SK-MEL-5 (cell line): Measurements from ENCODE around the gene ASB1. TPM values are rescaled to one million over a fixed set of nuclear protein-coding genes. Genes with fewer than 3 reads are reported as not detected.

Source experiments
- DNase-seq: peaks from one replicate; pipeline ENCODE4 v3.0.0-alpha.2; 2016; ENCODE audit warnings: low read depth, low spot score
- in situ Hi-C: cut with HindIII; loops from 2 replicates; pipeline ENCODE4 v1.10.0; 2016; ENCODE audit warnings: low sequenced_read_pairs, high pct_unique_total_duplicates, low pct_unique_long_range_greater_than_20kb
- total RNA-seq: library from RNA; depleted of rRNA; stranded (reverse); fragments of >200 nt; shearing (Covaris generic); gene quantifications from 2 replicates; pipeline ENCODE4 v1.2.3, GENCODE V29; 2014

The ASB1 gene
- total RNA-seq, 1 experiment from 2014 or later = 21.3 TPM

DNA sequence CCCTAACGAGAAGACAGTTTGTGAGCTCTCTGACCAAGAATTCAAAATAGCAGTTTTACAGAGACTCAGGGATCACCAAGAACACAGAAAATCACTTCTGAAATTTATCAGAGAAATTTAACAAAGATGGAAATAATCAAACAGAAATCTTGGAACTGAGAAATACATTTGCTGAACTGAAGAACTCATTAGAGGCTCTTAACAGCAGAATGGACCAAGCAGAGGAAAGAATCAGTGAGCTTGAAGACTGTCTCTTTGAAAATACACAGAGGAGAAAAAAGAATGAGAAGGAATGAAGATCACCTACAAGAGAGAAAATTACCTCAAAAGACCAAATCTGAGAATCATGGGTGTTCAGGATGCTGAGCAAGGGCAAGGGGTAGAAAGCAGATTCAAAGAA is 29.7 kb downstream of the ASB1 start:
- in situ Hi-C loops = no loop called here
- no peak for DNase-seq

DNA sequence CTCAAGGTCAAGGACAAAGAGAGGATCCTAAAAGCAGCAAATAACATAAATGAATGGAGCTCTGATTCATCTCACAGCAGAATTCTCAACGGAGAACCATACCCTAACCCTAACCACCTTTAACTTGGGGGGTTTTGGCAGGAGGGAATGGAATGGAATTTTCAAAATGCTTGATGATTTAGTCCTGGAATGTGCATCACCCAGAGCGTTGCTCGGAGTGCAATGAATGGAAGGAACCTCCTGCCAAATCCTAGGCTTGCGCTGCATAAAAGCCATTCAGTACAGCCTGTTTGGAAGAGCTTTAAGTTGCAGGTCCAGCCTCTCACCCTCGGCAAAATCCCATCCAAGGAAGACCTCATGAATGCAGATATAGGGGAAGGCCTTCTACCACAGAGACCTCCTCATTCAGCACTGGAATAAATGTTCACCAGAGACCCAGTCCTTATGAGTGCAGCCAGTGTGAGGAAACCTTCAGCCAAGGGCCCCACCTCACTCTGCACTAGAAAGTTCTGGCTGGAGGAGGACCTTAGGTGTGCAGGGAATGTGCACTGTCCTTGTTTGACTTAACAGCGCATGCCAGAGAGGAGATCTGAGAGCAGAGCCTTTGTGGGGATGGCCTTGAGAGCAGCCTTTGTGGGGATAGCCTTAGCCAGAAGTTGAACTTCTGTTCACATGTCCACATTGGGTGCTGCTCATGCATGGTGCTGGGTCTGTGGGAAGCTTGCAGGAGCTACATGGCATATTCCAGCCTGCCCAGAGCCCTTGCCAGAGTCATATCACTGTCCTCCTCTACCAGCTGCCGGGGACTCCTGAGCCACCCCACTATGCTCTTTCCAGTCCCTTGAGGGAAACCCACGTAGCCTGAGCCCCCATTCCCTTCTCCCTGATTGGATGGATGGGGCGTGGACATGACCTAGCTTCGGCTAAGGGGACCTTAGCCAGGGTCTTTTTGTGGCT is 30.5 kb downstream of the ASB1 start:
- no peak for DNase-seq
- in situ Hi-C loops = no loop called here

DNA sequence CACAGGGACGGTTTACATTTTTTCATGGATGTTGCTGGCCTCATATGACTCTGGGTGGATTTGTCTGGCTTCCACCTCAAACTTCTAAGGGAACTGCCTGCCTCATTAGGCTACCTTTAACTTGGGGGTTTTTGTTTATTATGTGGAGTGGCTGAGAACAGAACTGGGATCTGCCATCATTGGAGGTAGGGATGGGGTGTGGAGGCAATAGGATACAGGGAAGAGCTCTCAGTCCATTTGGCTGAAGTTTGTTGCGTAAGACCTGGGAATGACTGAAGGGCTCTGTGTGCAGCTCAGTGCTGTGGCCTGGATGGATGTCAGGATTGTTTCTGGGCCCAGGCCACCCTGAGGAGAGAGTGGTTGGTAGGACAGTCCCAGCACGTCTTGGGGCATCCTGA is 31.2 kb downstream of the ASB1 start:
- DNase-seq = no peak
- in situ Hi-C loops = no loop called here

DNA sequence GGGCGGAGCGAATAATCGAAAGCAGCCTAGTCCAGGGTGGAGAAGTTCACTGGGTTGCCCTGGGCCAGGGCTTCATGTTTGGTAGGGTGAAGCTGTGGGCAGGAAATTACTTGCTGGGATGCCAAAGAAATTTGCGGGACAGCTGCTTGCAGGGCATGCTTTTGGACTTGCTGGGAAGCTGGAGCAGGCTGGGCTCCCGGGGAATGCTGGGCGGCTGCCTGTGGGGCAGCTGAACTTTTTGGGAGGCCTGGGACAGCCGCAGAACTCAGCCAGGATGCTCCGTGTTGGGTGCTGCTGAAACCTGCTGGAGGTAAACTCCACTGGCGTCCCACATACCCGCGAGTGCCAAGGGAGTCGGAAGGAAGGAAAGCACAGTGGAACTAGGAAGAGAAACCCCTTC is 31.9 kb downstream of the ASB1 start:
- in situ Hi-C loops = no loop called here
- DNase-seq = no peak

DNA sequence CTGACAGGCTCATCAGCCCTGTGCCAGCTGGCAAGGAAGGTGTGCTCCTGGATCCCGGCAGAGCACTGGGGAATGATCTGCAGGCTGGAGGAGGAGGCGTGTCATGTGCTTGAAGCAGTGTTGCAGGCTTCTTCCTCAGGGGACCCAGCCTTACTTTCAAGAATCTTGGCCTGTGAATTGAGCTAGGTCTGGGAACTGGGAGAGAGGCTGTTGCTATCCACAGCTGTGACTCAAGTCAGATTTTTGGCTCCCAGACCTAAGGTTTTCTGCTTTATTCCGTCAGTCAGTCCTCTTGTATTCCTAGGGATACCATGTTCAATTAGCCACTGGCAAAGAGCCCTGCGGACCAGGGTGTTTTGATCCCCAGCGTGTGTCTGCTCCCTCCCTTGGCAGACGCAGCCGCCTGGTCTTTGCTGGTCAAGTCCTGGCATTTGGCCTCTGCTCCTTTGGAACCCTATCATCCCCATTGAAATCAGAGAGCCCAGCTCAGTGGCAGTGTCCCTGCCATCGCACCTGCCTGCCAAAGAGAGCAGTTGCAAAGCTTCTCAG is 32.4 kb downstream of the ASB1 start:
- DNase-seq = no peak
- in situ Hi-C loops = no loop called here

DNA sequence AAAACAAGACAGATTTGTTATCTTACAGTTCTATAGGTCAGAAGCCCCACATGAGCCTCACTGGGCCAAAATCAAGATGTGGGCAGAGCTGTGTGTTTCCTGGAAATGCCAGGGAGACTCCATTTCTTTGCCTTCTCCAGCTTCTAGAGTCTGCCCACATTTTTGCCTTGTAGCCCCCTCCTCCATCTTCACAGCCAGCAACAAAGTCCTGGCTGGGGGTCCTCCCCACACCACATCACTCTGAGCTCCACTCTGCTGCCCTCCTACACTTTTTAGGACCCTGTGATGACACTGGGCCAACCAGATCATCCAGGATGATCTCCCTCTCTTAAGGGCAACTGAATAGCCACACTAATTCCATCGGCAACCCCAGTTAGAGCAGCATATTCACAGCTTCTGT is 34.3 kb downstream of the ASB1 start:
- no peak for DNase-seq
- in situ Hi-C loops = no loop called here

DNA sequence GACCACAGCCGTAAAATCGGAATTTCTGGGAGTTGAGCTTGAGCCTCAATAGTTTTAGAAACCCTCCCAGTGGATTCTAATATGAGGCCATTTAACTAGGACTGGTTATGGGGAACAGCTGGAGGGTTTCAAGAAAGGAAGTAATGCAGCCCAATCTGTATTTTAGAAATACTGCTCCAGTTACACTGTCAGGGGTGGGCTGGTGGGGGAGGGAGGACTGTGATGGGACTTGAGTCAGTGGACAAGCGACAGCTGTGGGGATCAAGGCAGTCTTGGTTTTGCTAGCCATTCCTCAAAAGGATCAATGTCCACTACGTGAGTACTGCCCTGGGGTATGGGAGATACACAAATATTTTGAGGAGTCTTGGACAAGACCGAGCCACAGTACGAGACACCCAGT is 34.8 kb downstream of the ASB1 start:
- no peak for DNase-seq
- in situ Hi-C loops = no loop called here

DNA sequence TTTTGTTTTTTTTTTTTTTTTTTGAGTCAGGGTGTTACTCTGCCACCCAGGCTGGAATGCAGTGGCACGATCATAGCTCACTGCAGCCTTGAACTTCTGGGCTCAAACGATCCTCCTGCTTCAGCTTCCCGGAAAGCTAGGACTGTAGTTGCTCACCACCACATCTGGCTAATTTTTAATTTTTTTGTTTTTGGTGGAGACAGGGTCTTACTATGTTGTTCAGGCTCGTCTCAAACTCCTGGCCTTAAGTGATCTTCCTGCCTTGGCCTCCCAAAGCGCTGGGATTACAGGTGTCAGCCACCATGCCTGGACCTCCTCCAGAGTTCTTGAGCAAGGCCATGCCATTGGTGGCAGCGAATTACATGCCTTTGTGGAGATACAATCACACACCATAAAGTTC is 35.2 kb downstream of the ASB1 start:
- in situ Hi-C loops = no loop called here
- DNase-seq = no peak

DNA sequence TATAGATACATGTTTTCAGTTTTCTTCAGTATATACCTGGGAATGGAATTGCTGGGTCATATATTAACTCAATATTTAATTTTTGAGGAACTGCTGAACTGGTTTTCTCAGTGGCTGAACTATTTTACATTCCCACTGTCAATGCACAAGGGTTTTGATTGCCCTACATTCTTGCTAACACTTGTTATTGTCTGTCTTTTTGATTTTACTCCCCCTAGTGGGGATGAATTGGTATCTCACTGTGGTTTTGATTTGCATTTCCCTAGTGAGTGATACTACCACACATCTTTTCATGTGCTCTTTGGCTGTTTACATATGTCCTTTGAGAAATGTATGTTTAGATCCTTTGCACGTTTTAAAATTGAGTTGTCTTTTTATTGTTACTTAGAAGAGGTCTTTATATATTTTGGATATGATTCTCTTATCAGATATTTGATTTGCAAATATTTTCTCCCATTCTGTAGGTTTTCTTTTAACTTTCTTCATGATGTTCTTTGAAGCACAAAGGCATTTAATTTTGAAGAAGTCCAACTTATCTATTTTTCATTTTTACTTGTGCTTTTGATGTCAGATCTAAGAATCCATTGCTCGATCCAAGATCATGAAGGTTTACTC is 36.2 kb downstream of the ASB1 start:
- in situ Hi-C loops = no loop called here
- DNase-seq = peak; percentile 79

DNA sequence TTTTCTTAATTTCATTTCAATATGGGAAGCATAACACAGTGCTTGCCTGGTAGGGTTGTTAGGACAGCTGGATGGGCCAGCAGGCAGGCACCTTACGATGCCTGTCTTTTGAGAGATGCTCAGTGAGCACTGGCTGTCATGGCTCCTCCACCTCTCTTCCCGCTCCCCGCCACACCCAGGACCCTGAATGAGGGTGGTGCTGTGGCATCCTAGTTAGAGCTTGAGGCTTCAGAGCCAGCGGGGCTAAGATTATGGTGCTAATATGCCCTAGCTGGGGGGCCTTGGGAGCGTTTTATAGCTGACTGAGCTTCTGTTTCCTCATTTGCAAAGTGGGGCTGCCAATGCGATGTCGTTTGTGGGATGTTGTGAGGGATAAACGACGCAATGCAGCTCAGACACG is 37.7 kb downstream of the ASB1 start:
- no peak for DNase-seq
- in situ Hi-C loops = no loop called here

DNA sequence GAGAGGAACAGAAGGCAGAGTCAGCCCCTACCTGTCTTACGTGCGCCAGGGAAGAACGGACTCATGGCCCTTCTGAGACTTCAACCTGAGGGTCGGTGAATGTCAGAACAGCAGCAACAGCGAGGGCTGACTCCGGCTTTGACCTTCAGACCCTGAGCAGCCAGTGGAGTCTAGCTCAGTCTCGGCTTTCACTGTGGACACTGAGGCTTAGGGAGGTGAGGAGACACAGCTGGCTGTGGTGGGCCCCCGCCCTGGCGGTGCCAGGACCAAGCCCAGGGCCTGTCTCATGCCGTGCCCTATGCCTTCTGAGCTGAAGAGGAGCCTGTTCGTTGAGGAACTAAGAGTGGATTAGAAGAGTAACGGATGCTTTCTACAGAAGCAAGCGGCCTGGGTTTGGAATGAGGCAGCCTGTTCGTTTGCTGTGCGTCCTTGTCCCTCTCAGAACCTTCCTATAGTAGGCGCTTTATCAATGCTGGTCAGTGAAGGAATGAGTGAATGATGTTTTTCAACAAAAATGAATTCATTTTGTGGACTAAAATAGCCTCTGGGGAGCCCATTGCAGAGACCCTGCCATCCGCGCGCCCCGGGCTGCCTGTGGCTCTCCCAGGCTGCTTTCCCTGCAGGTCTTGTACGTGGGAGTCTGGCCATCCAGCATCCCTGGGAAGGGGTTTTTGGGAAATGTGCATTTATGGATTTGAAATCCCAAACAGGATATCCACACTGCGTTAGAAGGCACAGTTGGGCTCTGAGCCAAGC is 38.9 kb downstream of the ASB1 start:
- no peak for DNase-seq
- in situ Hi-C loops = no loop called here

DNA sequence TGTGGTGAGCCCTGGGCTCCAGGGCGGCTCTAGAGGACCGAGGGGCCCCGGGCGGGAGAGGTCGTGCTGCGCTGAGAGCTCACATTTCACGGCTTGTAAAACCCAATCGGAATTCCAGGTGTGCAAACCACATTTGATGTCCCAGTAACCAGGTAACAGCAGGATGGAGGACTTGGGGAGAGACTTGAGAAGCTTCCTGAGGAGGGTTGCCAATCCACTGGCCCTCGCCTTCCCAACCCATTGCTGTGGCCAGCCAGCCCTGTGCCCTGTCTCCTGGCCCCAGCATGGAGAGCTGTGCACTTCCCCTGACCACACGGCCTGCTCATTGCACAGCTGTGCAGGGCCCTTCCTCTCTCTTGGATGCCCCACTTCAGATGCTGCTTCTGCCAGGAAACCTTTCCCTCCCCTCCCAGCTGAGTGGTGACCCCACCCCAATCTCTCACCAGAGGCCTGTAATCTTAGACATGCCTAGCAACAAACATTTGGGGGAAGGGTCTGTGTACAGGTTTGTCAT is 39.6 kb downstream of the ASB1 start:
- DNase-seq = no peak
- in situ Hi-C loops = no loop called here

DNA sequence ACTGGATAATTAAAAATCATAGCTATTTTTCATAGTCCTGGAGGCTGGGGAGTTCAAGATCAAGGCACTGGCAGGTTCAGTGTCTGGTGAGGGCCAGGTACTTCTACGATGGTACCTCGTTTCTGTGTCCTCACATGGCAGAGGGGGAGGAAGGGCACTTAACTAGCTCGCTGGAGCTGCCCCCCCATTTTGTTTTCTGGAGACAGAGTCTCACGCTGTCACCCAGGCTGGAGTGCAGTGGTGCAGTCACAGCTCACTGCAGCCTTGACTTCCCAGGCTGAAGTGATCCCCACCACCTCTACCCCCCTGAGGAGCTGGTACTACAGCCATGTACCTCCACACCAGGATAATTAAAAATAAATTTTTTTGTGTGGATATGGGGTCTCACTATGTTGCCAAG is 40.3 kb downstream of the ASB1 start:
- DNase-seq = no peak
- in situ Hi-C loops = no loop called here

DNA sequence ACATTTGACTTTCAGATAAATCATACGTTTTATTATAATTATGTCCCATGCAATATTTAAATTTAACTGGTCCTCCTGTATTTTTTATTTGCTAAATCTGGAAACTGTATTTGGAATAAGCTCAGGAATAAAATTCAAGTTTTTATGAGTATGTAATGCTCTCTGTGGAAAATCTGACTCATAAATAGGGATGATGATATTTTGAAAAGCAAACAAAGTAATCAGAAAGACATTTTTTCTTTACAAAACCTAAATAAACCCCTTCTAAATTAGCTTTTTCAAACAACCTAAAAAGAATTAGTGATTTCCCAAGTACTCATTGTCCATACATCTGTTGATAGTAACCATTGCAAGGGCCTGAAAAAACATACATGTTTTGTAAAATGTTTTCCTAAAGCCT is 41.1 kb downstream of the ASB1 start:
- in situ Hi-C loops = no loop called here
- no peak for DNase-seq

DNA sequence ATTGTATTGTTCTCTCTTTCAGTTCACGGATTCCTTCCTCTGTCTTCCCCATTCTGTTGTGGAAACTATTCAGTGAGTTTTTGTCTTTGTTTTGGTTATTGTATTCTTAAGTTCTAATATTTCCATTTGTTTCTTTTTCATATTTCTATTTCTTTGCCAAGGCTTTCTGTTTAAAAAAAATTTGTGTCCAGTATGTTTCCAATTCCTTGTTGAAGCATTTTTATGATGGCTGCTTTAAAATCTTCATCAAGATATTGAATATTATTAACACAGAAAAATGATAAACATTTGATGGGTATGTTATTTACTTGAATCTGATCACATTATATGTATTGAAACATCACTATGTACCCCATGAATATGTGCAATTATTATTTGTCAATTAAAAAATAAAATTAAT is 42.4 kb downstream of the ASB1 start:
- in situ Hi-C loops = no loop called here
- no peak for DNase-seq

DNA sequence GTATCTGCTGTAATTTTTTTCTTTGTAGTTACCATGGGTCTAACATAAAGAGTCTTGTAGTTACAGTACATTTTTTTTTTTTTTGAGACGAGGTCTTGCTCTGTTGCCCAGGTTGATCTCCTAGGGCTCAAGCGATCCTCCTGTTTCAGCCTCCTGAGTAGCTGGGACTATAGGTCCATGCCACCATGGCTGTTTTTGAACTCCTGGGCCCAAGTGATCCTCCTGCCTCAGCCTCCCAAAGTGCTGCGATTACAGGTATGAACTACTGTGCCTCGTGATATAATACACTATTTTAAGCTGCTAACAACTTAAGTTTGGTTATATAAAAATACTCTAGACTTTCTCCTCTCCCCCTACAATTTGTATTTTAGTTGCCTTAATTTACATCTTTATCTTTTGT is 46.3 kb downstream of the ASB1 start:
- in situ Hi-C loops = no loop called here
- DNase-seq = no peak

DNA sequence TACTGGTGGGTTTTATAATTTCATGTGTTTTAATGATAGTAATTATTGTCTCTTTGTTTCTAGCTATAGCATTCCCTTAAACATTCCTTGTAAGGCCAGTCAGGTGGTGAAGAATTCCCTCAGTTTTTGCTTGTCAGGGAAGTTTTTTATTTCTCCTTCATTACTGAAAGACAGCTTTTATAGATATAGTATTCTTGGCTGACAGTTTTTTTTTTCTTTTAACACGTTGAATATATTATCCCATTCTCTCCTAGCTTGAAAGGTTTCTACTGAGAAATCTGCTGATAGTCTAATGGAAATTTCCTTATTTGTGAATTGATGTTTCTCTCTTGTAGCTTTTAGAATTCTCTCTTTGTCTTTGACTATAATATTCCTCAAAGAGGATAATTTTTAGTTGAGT is 46.8 kb downstream of the ASB1 start:
- in situ Hi-C loops = no loop called here
- no peak for DNase-seq

DNA sequence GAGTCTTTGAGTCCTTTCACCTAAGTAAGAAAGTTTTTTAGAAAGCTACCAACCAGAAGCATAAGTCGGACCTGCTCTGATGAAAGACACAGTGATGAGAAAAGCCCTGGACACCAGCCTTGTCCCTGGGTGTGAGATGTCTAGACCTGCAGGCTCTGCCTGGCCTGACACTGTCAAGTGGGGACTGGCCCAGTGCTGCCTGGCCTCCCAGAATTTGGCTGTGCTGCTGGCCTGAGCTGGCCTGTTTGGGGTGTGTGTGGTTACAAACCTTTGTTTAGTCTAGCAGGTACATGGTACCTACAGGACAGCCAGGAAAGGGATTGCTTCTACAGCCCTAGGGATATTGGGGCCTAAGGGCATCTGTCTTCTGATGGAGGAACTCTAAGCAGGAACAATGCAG is 48.3 kb downstream of the ASB1 start:
- in situ Hi-C loops = no loop called here
- DNase-seq = no peak
